ENCODE results near the gene ACD. TPM values are rescaled to one million over a fixed set of nuclear protein-coding genes. Genes with fewer than 3 reads are reported as not detected.

ACD gene
- total and polyA plus RNA-seq, 10 donors: 16.9 to 31.7 (median 24.0) TPM

DNA sequence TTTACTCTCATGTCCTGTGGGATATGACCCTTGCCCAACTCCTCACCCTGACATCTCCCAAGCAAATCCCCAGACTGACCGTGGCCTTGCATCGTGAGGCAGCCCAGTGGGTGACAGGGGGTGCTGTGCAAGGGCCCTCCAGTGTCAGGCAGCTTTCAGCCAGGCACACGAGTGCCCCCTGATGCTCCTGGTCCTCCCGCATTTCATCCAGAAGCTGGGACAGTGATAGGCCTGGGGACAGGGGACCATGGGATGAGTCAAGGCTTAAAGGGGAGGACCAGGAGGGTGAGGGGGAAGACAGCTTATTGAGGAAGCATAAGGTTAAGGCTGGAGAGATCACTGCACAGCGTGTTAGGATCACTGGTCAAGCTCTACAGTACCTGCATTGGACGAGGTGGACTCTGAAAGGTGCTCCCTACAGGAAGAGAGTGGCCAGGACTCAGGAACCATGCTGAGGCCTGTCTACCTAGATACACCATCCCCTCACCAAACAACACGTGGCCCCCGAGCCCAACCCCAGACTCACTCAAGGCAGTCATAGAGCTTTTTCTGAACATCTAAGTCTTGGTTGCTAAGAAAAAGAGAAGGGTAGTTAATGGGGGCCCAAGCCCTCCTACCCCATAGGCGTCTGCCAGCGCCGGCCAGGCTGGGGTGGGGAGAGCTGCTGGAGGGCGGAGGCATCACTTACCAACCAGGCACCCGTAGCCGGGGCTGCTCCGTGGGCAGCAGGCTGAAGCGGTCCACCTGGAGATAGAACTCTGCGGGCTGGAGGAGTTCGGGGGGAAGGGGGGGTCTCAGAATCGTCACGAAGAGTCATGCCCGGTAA lies 998 bp downstream of the ACD start:
- H3K4me3 ChIP-seq: peak overlapping the region; percentile 65 to 97 (median 89)
- peaks cover 0 to 11% (median 3%) of the 10 kb centered on the region in 7 donors for H3K27me3 ChIP-seq (replicated peaks in 1 of 7)
- no peak for TF ChIP-seq POLR2A (IDR thresholded peaks at IDR 0.05)
- TF ChIP-seq, protein P1, sequence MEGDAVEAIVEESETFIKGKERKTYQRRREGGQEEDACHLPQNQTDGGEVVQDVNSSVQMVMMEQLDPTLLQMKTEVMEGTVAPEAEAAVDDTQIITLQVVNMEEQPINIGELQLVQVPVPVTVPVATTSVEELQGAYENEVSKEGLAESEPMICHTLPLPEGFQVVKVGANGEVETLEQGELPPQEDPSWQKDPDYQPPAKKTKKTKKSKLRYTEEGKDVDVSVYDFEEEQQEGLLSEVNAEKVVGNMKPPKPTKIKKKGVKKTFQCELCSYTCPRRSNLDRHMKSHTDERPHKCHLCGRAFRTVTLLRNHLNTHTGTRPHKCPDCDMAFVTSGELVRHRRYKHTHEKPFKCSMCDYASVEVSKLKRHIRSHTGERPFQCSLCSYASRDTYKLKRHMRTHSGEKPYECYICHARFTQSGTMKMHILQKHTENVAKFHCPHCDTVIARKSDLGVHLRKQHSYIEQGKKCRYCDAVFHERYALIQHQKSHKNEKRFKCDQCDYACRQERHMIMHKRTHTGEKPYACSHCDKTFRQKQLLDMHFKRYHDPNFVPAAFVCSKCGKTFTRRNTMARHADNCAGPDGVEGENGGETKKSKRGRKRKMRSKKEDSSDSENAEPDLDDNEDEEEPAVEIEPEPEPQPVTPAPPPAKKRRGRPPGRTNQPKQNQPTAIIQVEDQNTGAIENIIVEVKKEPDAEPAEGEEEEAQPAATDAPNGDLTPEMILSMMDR (IDR thresholded peaks at IDR 0.05 in 8 of 11, conservative IDR thresholded peaks at IDR 0.05 in 3 of 11): no peak
- peaks cover 0 to 73% (median 28%) of the 10 kb centered on the region in 6 donors for H3K36me3 ChIP-seq
- 40 to 46% (median 41%) methylated on average over 14 to 21 of the region's 21 CpGs for WGBS, 5 donors
- peak overlapping the region in 5 of 8 donors; percentile 95 to 99 (median 98) for H3K27ac ChIP-seq
- no peak for DNase-seq
- intact Hi-C loops (cut with DNase I; ENCODE audit: low total_unique reads): no loop called here
- peaks cover 15 to 48% (median 27%) of the 10 kb centered on the region in 6 donors for H3K4me1 ChIP-seq
- no peaks in the 10 kb centered on the region for H3K9me3 ChIP-seq

DNA sequence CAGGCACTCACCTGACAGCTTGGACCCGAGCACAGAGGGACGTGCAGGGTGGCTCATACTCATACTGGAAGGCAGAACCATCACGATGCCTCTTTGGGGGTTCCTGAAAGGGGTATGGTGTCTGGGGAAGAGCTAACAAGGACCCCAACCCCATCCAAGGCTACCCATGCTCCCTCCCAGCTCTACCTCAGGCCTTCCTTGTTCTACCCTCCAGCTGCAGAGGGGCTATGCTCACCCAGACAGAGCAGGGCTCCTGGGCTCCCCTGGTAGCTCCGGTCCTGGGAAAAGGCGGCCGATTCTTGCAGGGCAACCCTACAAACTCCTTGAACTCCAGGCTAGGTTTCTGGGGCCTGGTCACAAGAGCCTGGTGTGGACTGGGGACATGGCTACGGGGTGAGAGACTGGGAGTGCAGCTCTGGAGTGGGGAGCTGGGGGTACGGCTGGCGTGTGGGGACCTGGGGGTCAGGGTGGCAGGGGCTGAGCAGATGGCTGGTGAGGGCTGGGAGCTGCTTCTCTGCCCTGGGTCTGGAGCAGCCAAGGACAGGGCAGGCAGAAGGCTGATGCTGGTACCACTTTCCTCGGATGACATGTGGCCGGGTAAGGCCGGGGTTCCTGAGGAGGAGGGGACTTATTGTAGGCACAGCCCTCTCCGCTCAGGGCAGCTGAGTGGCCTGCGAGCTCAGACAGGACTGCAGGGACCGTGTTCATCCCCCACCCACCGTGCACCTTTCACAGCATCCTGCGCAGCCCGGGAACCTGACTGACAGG lies 2.1 kb downstream of the ACD start:
- Histone ChIP-seq H3K36me3 (peaks cover 0 to 72% (median 29%) of the 10 kb centered on the region in 6 donors), H3K9me3 (no peaks in the 10 kb centered on the region), H3K4me3 (no peak overlapping the region), H3K4me1 (peaks cover 15 to 47% (median 29%) of the 10 kb centered on the region in 6 donors), H3K27ac (no peak overlapping the region), H3K27me3 (replicated peaks in 1 of 7) (peaks cover 0 to 23% (median 10%) of the 10 kb centered on the region in 7 donors)
- intact Hi-C loops (cut with DNase I; ENCODE audit: low total_unique reads): no loop called here
- 89 to 96% (median 94%) methylated on average over 14 to 18 of the region's 18 CpGs for WGBS, 5 donors
- DNase-seq: no peak
- TF ChIP-seq POLR2AphosphoS5 (IDR thresholded peaks at IDR 0.05) (no peak), POLR2A (IDR thresholded peaks at IDR 0.05) (no peak)
- TF ChIP-seq, protein P1 (IDR thresholded peaks at IDR 0.05 in 8 of 11, conservative IDR thresholded peaks at IDR 0.05 in 3 of 11): no peak

DNA sequence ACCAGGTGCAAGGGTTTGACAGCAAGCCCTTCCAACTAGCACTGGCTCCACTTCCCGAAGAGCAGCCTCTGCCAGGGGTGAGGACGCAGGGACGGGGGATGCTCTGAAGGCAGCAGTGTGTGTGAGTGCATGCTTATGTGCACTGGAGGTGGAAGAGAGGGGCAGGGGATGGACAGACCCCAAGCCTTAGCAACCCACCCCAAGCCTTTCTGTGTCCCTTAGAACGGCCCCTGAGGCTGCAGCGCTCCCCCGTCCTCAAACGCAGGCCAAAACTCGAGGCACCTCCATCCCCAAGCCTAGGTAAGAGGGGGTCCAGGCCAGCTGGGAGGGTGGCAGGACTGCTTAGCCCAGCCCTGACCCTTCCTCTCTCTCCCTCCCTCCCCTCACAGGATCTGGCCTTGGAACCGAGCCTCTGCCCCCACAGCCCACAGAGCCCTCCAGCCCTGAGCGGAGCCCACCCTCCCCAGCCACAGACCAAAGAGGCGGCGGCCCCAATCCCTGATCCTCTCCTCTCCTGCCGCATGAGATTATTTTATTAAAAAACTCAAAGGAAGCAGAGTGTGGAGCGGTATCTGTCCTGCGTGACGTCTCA lies 2.9 kb downstream of the ACD start:
- Histone ChIP-seq H3K36me3 (peaks cover 0 to 69% (median 31%) of the 10 kb centered on the region in 6 donors), H3K27ac (no peak overlapping the region), H3K9me3 (no peaks in the 10 kb centered on the region), H3K4me3 (no peak overlapping the region), H3K27me3 (replicated peaks in 1 of 7) (peaks cover 0 to 31% (median 11%) of the 10 kb centered on the region in 7 donors), H3K4me1 (peaks cover 15 to 50% (median 29%) of the 10 kb centered on the region in 6 donors)
- DNase-seq: no peak
- intact Hi-C loops (cut with DNase I; ENCODE audit: low total_unique reads): no loop called here
- TF ChIP-seq, protein P1 (IDR thresholded peaks at IDR 0.05 in 8 of 11, conservative IDR thresholded peaks at IDR 0.05 in 3 of 11): no peak
- TF ChIP-seq POLR2AphosphoS5 (IDR thresholded peaks at IDR 0.05) (no peak), POLR2A (IDR thresholded peaks at IDR 0.05) (no peak)
- WGBS, 5 donors: 88 to 94% (median 93%) methylated on average over 9 to 16 of the region's 16 CpGs

All from spleen (tissue), 11 donors.